ENCODE results near the gene TSPYL1. TPM values are rescaled to one million over a fixed set of nuclear protein-coding genes. Genes with fewer than 3 reads are reported as not detected.

Gene TSPYL1
- total RNA-seq = 101 and 102 TPM in 2 replicates
- long read RNA-seq, transcript TSPYL1-201 (1 exons, 3,326 nt) = major isoform, 82 of 84 reads
- long read RNA-seq, partial matches to known transcripts = 0 of 84 reads
- long read RNA-seq, other reads (novel, unspliced or antisense) = 2 of 84 reads

- Mint-ChIP-seq H3K4me1 (ENCODE audit: low read depth) (peaks cover 42% of the 10 kb centered on the region), H3K36me3 (ENCODE audit: insufficient read depth) (peaks cover 25% of the 10 kb centered on the region), H3K9me3 (ENCODE audit: low read depth) (no peaks in the 10 kb centered on the region), H3K27ac (peak within 1 kb of the TSS; percentile 100), H3K27me3 (no peaks in the 10 kb centered on the region), H3K4me3 (ENCODE audit: low read depth) (peak within 1 kb of the TSS; percentile 99)
- no peak for TF ChIP-seq CTCF (IDR thresholded peaks at IDR 0.05; ENCODE audit: unreplicated experiment)
- peak; percentile 87 for DNase-seq (ENCODE audit: low spot score, unreplicated experiment)
Measured at GRCh38 chr6:116279232-116280160, at the start of gene TSPYL1. Gene TSPYL1, minus strand, starts transcription at chr6:116279930. Its CDS starts 100 bp downstream, at chr6:116279830.

DNA sequence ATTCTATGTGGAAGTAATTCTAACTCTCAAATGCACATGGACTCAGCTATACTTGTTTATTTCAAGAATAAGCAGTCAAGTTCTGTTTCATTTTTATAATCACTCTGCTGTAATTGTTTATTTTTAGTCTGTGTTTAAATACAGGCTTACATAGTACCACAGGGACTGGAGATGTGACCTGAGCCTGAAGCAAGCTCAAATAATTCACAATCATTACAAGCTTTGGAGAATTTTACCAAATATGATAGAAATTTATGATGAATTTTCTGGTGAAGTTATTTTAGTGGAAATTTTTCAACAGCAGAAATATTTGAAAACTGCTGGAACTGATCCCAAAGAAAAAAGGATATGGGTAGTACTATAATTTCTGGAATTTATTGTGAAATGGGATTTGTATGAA, 49.4 kb upstream of the TSPYL1 start:
- Mint-ChIP-seq H3K27me3 (no peaks in the 10 kb centered on the region), H3K4me3 (ENCODE audit: low read depth) (no peak overlapping the region), H3K36me3 (ENCODE audit: insufficient read depth) (no peaks in the 10 kb centered on the region), H3K9me3 (ENCODE audit: low read depth) (peaks cover 4% of the 10 kb centered on the region), H3K4me1 (ENCODE audit: low read depth) (no peaks in the 10 kb centered on the region), H3K27ac (no peak overlapping the region)
- TF ChIP-seq CTCF (IDR thresholded peaks at IDR 0.05; ENCODE audit: unreplicated experiment) = no peak
- DNase-seq (ENCODE audit: low spot score, unreplicated experiment) = no peak

DNA sequence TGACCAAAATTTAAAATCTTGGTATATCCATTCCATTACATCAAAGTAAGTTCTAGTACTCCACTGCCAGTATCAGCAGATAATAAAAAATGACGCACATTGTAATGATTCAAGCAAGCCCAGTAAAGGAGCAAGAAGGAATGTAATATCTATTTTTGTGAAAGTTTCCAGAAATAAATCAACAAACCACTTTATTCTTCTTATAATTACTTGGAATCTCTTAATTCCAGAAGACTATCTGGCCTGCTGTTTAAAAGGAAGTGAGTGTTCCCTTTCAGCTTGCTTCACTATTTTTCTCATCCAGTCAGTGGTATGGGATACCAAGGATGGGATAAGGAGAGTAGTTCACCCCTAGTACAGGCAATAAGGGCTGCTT, 48.8 kb upstream of the TSPYL1 start:
- Mint-ChIP-seq H3K9me3 (ENCODE audit: low read depth) (peaks cover 4% of the 10 kb centered on the region), H3K27me3 (no peaks in the 10 kb centered on the region), H3K27ac (no peak overlapping the region), H3K4me3 (ENCODE audit: low read depth) (no peak overlapping the region), H3K4me1 (ENCODE audit: low read depth) (peaks cover 2% of the 10 kb centered on the region), H3K36me3 (ENCODE audit: insufficient read depth) (no peaks in the 10 kb centered on the region)
- TF ChIP-seq CTCF (IDR thresholded peaks at IDR 0.05; ENCODE audit: unreplicated experiment) = no peak
- no peak for DNase-seq (ENCODE audit: low spot score, unreplicated experiment)

GRCh38 chr6:116327803-116328527, 48.2 kb upstream of the TSPYL1 start:
- DNase-seq (ENCODE audit: low spot score, unreplicated experiment) = no peak
- Mint-ChIP-seq H3K27me3 (no peaks in the 10 kb centered on the region), H3K27ac (no peak overlapping the region), H3K4me1 (ENCODE audit: low read depth) (peaks cover 2% of the 10 kb centered on the region), H3K4me3 (ENCODE audit: low read depth) (no peak overlapping the region), H3K36me3 (ENCODE audit: insufficient read depth) (no peaks in the 10 kb centered on the region), H3K9me3 (ENCODE audit: low read depth) (peaks cover under 1% of the 10 kb centered on the region)
- TF ChIP-seq CTCF (IDR thresholded peaks at IDR 0.05; ENCODE audit: unreplicated experiment) = no peak

- Mint-ChIP-seq H3K27me3 (no peaks in the 10 kb centered on the region), H3K4me3 (ENCODE audit: low read depth) (no peak overlapping the region), H3K4me1 (ENCODE audit: low read depth) (peaks cover 3% of the 10 kb centered on the region), H3K9me3 (ENCODE audit: low read depth) (no peaks in the 10 kb centered on the region), H3K36me3 (ENCODE audit: insufficient read depth) (no peaks in the 10 kb centered on the region), H3K27ac (no peak overlapping the region)
- no peak for DNase-seq (ENCODE audit: low spot score, unreplicated experiment)
- no peak for TF ChIP-seq CTCF (IDR thresholded peaks at IDR 0.05; ENCODE audit: unreplicated experiment)
Measured at GRCh38 chr6:116326996-116327395, 47.3 kb upstream of the TSPYL1 start.
